Measurements from ENCODE around the gene IQSEC1. TPM values are rescaled to one million over a fixed set of nuclear protein-coding genes. Genes with fewer than 3 reads are reported as not detected.

The IQSEC1 gene
- polyA plus RNA-seq, 4 donors: 27.2 to 45.5 (median 34.7) TPM

DNA sequence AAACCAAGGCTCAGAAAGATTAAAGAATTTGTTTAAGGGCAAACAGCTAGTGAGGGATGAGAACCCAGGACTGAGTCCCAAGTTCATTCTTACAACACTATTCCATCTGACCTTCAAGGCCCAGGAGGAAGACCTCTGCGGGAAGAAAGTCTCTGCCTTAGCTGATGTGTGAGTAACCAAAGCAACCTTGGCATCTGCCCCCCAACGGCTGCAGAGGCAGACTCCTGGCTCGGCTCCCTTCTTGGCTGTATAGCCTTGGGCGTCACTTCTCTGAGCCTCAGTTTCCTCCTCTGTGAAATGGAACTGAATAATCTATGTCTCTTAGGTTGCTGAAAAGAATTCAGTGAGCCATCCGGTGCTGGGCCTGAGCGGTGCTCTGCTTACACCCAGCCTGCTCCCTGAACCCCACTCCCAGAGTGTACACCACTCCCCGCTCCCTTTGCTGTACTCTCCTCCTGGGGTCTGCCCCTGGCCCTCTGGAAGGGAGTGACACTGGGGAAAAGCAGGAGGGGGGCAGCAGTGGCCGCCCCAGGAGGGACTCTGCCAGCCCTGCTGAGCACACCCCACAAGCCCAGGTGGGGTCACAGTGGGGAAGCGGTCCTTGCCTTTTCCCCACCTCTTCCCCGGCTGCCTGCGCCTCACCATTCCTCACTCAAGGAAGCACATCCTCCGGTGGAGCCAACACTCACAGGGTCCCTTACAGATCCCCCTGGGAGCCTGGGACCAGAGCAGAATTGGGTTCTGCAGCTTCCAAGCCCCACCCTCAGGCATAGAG is 97.3 kb downstream of the IQSEC1 start:
- no peak for DNase-seq (ENCODE audit: low read depth in 4 of 4, low spot score in 3 of 4)

DNA sequence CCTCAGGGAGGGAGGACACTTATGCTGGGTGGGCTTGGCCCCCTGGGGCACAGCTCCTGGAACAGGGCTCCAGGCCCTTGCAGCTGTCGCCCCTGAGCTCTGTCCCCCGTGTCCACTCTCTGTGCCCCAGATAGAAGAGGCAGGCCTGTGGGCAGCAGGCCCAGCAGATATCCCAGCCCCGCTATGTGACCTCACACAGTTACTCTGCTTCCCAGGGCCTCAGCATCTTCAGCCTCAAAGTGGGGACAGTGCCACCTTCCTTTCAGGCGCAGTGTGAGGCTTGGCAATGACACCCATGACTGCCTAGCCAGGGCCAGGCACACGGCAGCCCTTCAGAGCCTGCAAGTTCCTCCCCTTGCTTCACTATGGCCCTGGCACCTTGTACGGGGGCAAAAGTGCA is 98.4 kb downstream of the IQSEC1 start:
- no peak for DNase-seq (ENCODE audit: low read depth in 4 of 4, low spot score in 3 of 4)

DNA sequence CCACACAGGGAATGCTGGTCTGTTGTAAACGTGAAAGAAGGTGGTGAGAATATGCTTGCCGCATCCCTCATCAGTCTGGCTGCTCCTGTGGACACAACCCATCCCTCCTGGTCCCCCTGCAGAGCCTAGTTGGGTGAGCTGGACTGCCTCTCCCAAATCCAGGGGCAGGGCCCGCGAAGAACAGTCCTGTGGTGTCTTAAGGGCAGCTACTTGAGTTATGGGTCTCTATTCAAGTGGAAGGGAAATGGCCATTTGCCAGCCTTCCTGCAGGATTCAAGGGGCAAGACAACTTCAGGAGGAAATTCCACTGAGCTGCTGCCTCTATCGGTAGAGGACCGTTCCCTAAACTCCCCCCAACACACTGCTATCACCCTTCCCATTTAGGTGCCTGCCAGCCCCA is 98.9 kb downstream of the IQSEC1 start:
- no peak for DNase-seq (ENCODE audit: low read depth in 4 of 4, low spot score in 3 of 4)

DNA sequence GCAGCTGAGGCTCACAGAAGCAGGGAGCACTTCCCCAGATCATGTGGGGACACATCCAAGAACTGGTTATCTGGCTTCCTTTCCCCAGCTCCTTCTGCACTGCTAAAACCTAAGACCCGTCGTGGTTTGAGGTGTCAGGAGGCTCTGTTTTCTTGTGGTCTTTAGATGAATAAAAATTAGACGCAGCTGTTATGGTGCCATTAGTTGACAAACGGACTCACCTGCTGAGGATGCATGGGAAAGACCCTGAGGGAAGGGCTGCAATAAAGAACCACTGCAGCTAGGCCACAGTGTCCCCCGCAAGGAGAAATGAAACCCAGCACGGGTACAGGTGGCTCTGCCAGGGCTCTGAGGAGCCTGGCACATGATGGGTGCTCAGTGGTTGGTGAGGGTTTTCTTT is 99.4 kb downstream of the IQSEC1 start:
- DNase-seq (ENCODE audit: low read depth in 4 of 4, low spot score in 3 of 4): no peak

DNA sequence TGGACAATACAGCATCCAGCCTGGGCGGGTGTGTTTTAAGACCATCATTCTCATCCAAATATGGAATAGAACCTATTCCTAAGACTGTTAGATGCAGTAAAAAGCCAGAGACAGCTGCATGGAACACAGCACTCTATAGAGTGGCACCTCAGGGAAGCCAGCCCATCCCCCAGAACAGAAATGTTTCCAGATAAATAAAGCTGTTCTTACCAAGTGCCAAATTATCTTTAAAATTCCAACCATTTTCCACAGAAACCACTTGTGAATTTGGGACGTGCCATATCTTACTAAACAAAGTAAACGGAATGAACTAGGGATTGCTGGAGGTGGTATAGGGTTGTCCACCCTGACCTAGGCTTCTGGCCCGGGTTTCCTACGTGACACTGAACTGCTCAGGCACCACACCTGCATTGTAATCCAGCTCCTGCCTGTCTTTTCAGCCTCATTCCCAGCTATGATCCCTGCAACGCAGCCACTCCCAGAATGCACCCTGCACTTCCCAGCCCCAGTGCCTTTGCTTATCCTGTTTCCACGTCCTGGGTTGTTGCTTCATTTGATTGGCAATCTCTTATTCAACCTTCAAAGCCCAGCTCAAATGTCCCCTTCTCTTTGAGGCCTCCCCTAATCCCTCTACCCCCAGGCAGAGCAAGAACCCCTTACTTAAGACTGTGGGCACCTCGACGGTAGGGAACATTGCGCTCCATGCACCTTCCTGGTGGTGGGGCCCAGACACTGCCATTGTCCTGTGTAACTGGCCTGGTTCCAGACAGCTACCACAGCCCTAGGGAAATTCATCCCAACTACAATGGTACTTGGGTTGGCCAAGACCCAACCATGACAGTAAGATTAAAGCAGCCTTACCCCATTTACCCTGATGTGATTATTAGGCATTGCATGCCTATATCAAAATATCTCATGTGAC is 100.2 kb downstream of the IQSEC1 start:
- no peak for DNase-seq (ENCODE audit: low read depth in 4 of 4, low spot score in 3 of 4)

DNA sequence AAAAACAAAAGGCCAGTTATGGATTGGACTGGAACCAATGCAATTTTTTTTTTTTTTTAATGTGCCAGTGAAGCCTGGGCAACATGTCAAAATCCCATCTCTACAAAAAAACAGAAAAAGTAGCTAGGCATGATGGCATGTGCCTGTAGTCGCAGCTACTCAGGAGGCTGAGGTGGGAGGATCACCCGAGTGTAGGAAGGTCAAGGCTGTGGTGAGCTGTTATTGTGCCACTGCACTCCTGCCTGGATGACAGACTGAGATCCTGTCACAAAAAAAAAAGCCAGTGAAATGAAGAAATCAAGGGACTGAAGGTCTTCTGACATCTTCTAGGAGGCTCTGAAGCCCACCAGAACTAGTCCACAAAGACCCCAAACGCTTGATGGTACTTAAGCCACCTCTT is 101.2 kb downstream of the IQSEC1 start:
- no peak for DNase-seq (ENCODE audit: low read depth in 4 of 4, low spot score in 3 of 4)

DNA sequence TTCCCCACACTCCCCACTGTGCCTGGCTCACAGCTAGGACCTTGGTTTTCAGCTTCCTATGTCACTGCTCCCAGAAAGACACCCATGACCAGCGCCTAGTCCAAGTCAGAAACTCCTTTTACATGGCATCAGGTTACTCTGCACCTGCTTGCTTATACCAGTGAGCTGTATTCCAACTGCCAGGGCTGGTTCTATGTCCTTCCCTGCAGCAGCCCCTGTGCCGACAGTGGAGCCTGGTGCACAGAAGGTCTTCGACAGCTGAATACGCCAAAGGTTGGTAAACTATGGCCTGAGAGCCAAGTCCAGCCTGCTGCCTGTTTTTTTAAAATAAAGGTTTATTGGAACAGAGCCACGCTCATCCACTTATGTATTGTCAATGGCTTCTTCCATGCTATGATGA is 102.5 kb downstream of the IQSEC1 start:
- no peak for DNase-seq (ENCODE audit: low read depth in 4 of 4, low spot score in 3 of 4)

DNA sequence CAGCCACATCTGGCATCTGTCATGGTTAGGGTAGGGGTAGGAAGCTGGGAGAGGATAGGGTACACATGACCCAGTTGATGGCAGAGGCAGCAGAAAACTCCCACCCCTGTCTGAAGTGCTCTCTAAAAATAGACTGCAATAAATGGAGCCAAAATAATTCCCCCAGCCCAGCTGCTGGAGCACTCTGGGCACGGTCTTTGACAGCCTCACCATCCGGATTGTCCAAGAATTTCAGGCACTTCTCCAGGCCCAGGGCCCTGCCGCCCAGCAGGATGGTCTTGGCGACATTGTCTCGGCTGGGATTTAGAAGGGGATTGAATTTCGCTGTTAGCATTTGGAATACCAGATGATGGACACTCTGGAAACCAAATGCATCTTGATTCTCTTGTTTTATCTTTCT is 103.7 kb downstream of the IQSEC1 start:
- DNase-seq (ENCODE audit: low read depth in 4 of 4, low spot score in 3 of 4): no peak

DNA sequence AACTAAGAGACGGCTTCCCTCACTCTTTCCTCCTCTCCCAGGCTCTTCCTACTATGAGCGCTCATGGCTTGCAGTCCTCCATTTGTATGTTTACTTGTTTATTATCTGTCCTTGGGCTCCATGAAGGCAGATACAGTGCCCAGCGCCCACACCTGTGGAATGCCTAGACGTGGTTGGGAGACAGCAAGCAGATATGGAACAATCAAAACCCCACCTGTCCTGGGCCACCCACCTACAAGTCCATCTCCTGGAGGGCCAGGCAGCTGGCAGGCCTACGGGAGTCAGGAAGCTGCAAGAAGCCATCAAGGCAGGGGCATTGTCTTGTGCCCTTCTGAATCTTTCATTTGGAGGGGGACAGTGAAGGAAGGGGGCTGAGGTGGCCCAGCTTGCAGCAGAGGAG is 104.7 kb downstream of the IQSEC1 start:
- no peak for DNase-seq (ENCODE audit: low read depth in 4 of 4, low spot score in 3 of 4)

DNA sequence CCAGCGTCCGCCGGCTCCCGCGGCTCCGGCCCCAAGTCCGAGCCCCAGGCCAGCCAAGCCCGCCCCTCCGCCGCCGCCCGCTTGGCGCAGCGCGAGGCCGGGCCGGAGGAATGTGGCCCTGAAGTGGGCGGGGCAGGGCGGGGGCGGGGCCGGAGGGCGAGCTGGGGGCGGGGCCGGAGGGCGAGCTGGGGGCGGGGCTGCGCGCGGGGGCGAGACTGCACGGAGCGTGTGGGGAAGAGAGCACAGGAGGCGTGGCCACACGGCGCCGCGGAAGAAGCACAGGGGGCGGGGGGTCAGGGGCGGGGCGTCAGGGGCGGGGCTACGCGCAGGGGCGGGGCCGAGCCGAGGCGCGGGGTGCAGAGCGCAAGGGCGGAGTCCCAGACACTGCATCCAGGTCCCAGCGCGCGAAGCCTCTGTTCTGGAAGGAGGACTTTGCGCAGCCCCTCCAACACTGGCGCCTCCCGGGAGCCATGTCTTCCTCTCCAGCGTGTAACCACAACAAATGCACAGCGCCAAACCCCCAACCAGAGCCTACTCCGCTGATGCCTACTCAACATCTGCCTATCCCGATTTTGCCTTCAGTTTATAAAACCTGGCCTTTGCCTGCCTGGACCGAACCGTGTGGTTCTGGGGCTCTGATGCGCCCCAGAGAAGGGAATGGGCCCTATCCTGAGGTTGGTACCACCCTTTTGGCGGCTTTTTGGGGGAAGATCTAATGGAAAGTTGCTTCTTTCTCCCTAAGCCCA is 105.5 kb downstream of the IQSEC1 start:
- peak in 3 of 4 donors; percentile 67 to 72 (median 68) for DNase-seq (ENCODE audit: low read depth in 4 of 4, low spot score in 3 of 4)

DNA sequence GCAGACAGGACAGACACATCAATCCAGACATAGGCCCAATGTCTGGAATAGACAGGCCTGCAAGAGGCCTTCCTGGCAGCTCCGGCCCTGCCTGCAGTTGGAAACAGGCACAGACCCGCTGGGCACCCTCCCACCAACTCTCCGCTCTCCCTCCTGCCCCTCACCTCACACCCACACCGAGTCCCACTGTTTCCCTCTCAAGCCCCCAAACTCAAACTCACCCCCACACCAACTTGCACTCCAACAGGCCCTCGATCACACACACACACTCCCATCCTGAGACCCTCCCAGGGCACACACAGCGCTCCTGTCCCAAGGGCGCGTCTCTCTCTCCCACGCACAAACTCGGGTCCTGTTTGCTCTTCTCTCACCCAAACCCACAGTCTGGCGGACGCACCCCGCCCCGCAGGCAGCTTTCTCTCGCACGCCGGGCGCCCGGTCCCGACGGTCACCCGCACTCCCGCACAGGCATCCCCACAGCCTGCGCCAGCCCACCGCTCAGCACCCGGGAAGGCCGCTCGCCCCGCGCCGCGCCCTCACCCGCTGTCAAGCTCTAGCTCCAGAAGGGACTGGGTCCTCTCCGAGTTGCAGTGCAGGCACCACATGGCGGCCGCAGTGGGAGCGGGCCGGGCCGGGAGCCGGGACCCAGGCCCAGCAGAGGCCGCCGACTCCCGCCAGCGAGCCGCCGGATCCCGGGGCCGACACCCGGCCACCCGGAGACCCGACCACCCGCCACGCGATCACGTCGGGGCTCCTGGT is 106.2 kb downstream of the IQSEC1 start:
- no peak for DNase-seq (ENCODE audit: low read depth in 4 of 4, low spot score in 3 of 4)

DNA sequence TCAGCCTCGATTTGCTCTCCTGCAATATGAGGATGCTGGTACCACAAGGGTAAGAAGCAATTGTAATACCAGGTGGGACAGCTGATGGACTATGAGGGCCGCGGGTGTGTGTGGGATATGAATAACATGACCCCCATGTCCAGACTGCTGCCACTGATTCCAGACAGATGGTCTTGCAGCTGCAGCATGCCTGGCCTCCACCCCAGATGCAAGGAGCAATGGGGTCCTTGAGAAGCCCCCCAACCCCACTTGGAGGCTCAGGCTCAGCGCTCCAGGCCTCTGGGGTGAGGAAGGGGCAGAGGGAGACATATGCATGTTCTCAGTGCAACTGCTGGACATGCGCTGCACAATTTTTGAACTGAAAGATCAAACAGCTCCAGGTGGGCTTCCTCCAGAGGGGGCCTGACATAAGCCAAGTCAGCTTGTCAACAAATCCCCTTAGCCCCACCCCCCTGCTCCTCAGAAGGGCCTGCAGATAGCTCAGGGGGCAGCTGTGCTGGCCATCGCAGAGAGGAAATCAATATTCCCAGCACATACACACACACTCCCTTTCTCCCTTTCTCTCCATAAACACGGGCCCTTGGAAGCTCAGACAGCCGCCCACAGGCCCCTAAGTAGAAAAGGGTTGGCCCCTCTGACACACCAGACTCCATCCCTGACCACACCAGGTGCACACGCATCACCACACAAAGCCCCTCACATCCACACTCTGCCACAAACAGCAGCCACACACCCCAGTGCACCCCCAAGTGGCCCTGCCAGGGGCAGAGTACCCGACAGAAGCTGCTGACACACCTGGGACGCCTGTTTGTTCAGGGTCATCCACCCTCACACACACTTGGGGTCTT is 107.0 kb downstream of the IQSEC1 start:
- no peak for DNase-seq (ENCODE audit: low read depth in 4 of 4, low spot score in 3 of 4)

DNA sequence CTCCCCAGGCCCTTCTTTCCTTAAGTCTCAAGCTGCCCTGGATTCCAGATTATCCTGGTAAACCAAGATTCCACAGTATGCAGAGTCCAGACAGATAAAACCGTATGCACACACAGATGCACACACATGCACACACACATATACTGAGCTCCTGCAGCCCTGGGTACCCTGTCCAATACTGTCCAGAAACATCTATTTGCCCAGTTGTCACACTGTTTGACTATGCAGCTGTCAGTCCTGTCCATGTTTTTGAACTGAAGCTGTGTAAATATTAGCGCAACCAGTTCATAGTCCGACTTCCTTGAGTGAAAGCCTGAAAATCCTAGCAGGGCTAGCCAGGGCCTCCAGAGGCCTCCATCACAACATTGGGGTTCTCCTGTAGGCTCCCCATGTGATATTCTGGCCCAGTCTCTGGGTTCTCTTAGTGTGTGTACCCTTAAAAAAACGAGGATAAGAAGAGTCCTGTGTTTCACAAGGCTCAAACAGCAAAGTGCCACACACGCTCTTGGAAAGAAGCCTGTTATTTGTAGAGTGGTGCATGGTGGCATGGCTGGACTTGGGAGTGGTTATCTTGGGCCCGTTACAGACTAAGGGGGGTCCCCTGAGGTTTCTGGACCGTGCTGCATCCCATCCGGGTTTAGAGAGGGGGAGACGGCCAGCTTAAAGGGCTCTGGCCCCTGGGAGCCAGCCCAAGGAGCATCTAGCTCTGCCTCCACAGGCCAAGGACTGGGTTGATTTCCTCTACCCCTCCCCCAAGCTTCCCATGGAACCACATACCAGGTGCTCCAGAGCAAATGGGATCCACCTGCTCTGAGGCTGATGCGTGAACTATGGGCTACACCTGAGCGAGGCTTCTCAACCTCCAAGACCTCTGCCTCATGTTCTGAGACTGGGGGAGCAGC is 108.3 kb downstream of the IQSEC1 start:
- DNase-seq (ENCODE audit: low read depth in 4 of 4, low spot score in 3 of 4): no peak

DNA sequence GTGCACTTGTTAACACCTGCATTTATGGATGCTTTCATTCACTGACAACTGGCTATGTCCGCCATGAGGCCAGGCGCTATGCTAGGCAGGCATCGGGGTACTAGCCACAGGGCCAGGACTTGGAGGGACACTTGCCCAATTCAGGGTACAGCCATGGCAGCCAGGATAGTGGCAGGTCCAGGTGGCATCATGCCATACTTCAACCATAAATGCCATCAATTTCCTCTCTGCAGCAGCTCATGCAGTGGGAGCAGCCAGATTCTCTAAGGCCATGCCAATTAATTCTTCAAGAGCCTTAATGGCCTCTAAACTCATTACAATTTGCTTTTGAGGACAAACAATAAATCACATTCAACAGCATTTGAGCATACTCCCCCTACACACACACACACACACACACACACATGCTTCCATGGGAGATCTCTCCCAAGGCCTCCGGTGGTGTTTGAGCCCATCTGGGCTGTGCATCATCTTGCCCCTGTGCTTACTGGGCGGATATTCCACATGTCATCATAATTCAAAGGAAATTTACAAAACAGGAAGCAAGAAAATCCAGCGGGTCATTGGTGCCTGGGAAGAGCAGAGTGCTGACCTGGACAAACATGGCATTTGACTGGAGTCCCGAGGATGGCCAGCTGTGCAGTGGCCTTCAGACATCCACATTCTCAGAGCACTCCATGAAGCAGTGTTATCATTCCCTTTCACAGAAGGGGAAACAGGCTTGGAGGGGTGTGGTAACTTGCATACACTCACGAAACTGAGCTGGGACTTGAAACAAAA is 109.1 kb downstream of the IQSEC1 start:
- DNase-seq (ENCODE audit: low read depth in 4 of 4, low spot score in 3 of 4): no peak

DNA sequence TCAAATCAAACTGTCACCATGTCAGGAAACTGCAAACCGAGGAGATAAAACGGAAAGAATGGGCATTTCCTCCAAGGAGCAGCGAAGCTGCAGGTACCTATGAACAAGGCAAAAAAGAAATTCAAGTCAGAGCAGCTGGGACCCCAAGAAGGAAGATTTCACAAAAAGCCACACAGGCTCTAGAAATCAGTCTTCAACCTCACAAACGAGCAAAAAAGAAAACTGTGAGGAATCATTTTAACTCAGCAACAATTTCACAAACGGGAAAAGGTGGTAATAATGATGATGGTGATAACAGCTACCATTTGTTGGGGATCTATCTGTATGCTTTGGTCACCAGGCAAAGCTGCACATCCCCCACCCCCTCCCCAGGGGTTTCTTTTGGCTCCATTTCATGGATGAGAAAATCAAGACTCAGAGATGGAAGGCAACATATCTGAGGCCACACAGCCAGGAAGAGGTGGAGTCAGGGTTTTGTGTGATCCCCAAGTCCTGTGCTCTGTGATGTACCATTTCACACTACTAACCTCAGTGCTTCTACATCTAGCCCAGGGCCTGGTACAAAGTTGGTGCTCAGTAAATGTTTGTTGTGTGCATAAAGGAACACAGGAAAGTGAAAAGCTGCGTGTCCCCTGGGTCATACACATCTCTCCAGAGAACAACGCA is 109.9 kb downstream of the IQSEC1 start:
- no peak for DNase-seq (ENCODE audit: low read depth in 4 of 4, low spot score in 3 of 4)

DNA sequence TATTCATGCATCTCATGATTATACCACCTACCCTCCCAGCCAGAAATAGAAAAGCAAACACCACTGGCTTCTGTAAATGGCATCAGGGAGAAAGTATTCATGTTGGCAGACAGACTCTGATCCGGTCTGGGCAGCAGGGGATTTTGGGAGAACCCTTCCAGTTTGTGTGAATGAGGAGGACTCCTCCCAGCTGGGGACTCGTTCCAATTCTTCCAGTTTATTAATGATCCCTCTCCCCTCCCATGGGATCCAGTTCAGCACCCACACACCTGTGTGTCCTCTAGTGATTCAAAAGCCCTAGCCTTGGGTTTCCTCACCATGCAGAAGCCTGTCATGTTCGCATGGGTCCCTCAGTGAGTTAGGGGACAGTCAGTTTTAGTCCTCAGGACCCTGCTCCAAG is 110.9 kb downstream of the IQSEC1 start:
- no peak for DNase-seq (ENCODE audit: low read depth in 4 of 4, low spot score in 3 of 4)

DNA sequence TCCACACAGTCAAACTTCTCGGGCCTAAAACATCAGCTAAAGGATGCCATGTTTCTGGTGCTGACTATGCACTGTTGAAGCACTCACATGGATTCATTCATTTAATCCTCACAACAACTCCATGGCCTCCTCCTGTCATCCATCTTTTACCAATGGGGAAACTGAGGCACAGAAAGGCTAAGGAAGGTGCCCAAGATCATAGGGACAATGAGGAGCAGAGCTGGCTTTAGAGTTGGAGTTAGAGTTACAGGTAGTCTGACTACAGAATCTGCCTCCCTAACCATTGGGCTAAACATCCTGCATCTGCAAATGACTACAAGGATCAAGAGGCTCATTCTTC is 111.6 kb downstream of the IQSEC1 start:
- DNase-seq (ENCODE audit: low read depth in 4 of 4, low spot score in 3 of 4): no peak

Measured in left renal pelvis (tissue), 4 donors.